Mesothelial cell of epicardium (in vitro differentiated cells): ENCODE data around the gene AGMO. TPM values are rescaled to one million over a fixed set of nuclear protein-coding genes. Genes with fewer than 3 reads are reported as not detected.

Experiments
- DNase-seq, 2 experiments: peaks; one replicate each; pipeline ENCODE4 v3.0.0; 2021; ENCODE audit warnings: low spot score in 2 of 2; ENCODE audit not compliant: unreplicated experiment in 2 of 2
- H3K27ac Mint-ChIP-seq: 2 replicates; pipeline ENCODE4 v1.8.0; 2021; ENCODE audit warnings: mixed read lengths
- H3K27me3 Mint-ChIP-seq: 2 replicates; pipeline ENCODE4 v1.8.0; 2021; ENCODE audit warnings: low read depth, mixed read lengths
- H3K36me3 Mint-ChIP-seq: 2 replicates; pipeline ENCODE4 v1.8.0; 2021; ENCODE audit warnings: mixed read lengths
- H3K4me1 Mint-ChIP-seq: 2 replicates; pipeline ENCODE4 v1.8.0; 2021; ENCODE audit warnings: mixed read lengths
- H3K4me3 Mint-ChIP-seq: 2 replicates; pipeline ENCODE4 v1.8.0; 2021; ENCODE audit warnings: mild to moderate bottlenecking, moderate library complexity, mixed read lengths
- H3K9me3 Mint-ChIP-seq: 2 replicates; pipeline ENCODE4 v1.8.0; 2021; ENCODE audit warnings: mixed read lengths
- CTCF ChIP-seq: fragments of 200-600 bp; sonication (generic); IDR thresholded peaks from one replicate; pipeline ENCODE4 v1.5.0; 2021; ENCODE audit warnings: antibody characterized with exemption; ENCODE audit not compliant: unreplicated experiment
- total RNA-seq: library from RNA; stranded (reverse); gene quantifications from 3 replicates; pipeline ENCODE4 v1.2.1, GENCODE V29; 2021

Gene AGMO
- total RNA-seq, 1 donor from 2014 or later, result 1.0 TPM

GRCh38 chr7:15168489-15168888 is 393.3 kb downstream of the AGMO start:
- Mint-ChIP-seq H3K9me3 (peaks cover 16% of the 10 kb centered on the region), H3K27me3 (no peaks in the 10 kb centered on the region), H3K36me3 (no peaks in the 10 kb centered on the region), H3K4me1 (no peaks in the 10 kb centered on the region), H3K4me3 (no peak overlapping the region), H3K27ac (no peak overlapping the region)
- no peak for DNase-seq
- TF ChIP-seq CTCF, result no peak

GRCh38 chr7:15167912-15168311 is 393.9 kb downstream of the AGMO start:
- no peak for DNase-seq
- Mint-ChIP-seq H3K27ac (no peak overlapping the region), H3K4me1 (no peaks in the 10 kb centered on the region), H3K9me3 (peaks cover 21% of the 10 kb centered on the region), H3K36me3 (no peaks in the 10 kb centered on the region), H3K27me3 (no peaks in the 10 kb centered on the region), H3K4me3 (no peak overlapping the region)
- no peak for TF ChIP-seq CTCF

- Mint-ChIP-seq H3K36me3 (no peaks in the 10 kb centered on the region), H3K27me3 (no peaks in the 10 kb centered on the region), H3K27ac (no peak overlapping the region), H3K9me3 (peaks cover 21% of the 10 kb centered on the region), H3K4me3 (no peak overlapping the region), H3K4me1 (no peaks in the 10 kb centered on the region)
- DNase-seq, result no peak
- no peak for TF ChIP-seq CTCF
Observed at GRCh38 chr7:15166620-15167019, 395.2 kb downstream of the AGMO start.

GRCh38 chr7:15159261-15159660 is 402.6 kb downstream of the AGMO start:
- DNase-seq, result no peak
- Mint-ChIP-seq H3K27me3 (no peaks in the 10 kb centered on the region), H3K36me3 (no peaks in the 10 kb centered on the region), H3K27ac (peak overlapping the region; percentile 56), H3K4me1 (peaks cover 27% of the 10 kb centered on the region), H3K9me3 (peaks cover 12% of the 10 kb centered on the region), H3K4me3 (no peak overlapping the region)
- no peak for TF ChIP-seq CTCF

- Mint-ChIP-seq H3K27ac (no peak overlapping the region), H3K9me3 (peaks cover 9% of the 10 kb centered on the region), H3K4me1 (peaks cover 27% of the 10 kb centered on the region), H3K27me3 (no peaks in the 10 kb centered on the region), H3K36me3 (no peaks in the 10 kb centered on the region), H3K4me3 (no peak overlapping the region)
- no peak for DNase-seq
- TF ChIP-seq CTCF, result no peak
Observed at GRCh38 chr7:15158141-15158810, 403.5 kb downstream of the AGMO start.

Other genes with a start within 250 kb of the AGMO start
- gene MEOX2, start 124.7 kb upstream of the AGMO start, total RNA-seq, result 0.09 TPM in 1 of 3 replicates, not detected in the others